ENCODE data around the gene PIM2.

Gene PIM2

GRCh38 chrX:48918643-48919340 is at the start of gene PIM2:
TSS of gene PIM2 (minus strand) at chrX:48919024. CDS start at chrX:48918834, 190 bp downstream.
- peak; percentile 90 to 94 (median 94) for DNase-seq

- no peak for DNase-seq
Measured at GRCh38 chrX:48968377-48968776, 49.6 kb upstream of the PIM2 start.

GRCh38 chrX:48966796-48967579 is 48.2 kb upstream of the PIM2 start:
- DNase-seq = no peak

- DNase-seq = no peak
Measured at GRCh38 chrX:48965959-48966358, 47.1 kb upstream of the PIM2 start.

- no peak for DNase-seq
Measured at GRCh38 chrX:48961585-48962091, 42.8 kb upstream of the PIM2 start.

GRCh38 chrX:48960291-48960690 is 41.5 kb upstream of the PIM2 start:
- DNase-seq = peak; percentile 33 to 44 (median 38)

GRCh38 chrX:48958635-48959094 is 39.8 kb upstream of the PIM2 start:
- peak; percentile 34 to 44 (median 40) for DNase-seq

- peak; percentile 94 to 95 (median 95) for DNase-seq
Measured at GRCh38 chrX:48957827-48958634, 39.2 kb upstream of the PIM2 start.

- DNase-seq = peak in 2 of 3 donors; percentile 62 to 78
Measured at GRCh38 chrX:48957477-48957826, 38.6 kb upstream of the PIM2 start, which contains the start of gene OTUD5. TSS of gene OTUD5 (minus strand) at chrX:48957607. CDS start at chrX:48957570, 37 bp downstream.

- peak; percentile 53 to 70 (median 53) for DNase-seq
Measured at GRCh38 chrX:48956728-48957414, 38.0 kb upstream of the PIM2 start.

- no peak for DNase-seq
Measured at GRCh38 chrX:48948589-48948988, 29.8 kb upstream of the PIM2 start.

- DNase-seq = peak; percentile 62 to 73 (median 64)
Measured at GRCh38 chrX:48945517-48946348, 26.9 kb upstream of the PIM2 start.

- DNase-seq = no peak
Measured at GRCh38 chrX:48942895-48943294, 24.1 kb upstream of the PIM2 start.

- DNase-seq = no peak
Measured at GRCh38 chrX:48940404-48940955, 21.7 kb upstream of the PIM2 start.

- no peak for DNase-seq
Measured at GRCh38 chrX:48939524-48940228, 20.9 kb upstream of the PIM2 start.

- DNase-seq = no peak
Measured at GRCh38 chrX:48938721-48939425, 20.0 kb upstream of the PIM2 start.

- peak; percentile 76 to 85 (median 81) for DNase-seq
Measured at GRCh38 chrX:48937054-48937907, 18.5 kb upstream of the PIM2 start.

- peak; percentile 32 to 62 (median 54) for DNase-seq
Measured at GRCh38 chrX:48936429-48937053, 17.7 kb upstream of the PIM2 start.
